HepG2 (cell line): ENCODE measurements around the gene GLYR1. TPM values are rescaled to one million over a fixed set of nuclear protein-coding genes. Genes with fewer than 3 reads are reported as not detected.
A peak's percentile ranks its signal among the peaks of the same experiment; 100 is the strongest.

Source experiments
- ATAC-seq: fragments of 200-7000 bp; cut with Tn5 transposase; 3 replicates; pipeline ENCODE4 v1.9.1; 2020; ENCODE audit warnings: mild to moderate bottlenecking, moderate library complexity
- BruUV-seq: library from RNA; stranded (reverse); fragments of 400-500 nt; replicated peaks from 2 replicates; lab custom pipeline; 2021; lab: Mats Ljungman, UMichigan
- CTCF ChIA-PET: fragments of 300-600 bp; formaldehyde crosslinking; extraction: SDS; loops from one replicate; lab custom pipeline; 2021; ENCODE audit warnings: low total read pairs, inconsistent platforms, low intra/inter-chr PET ratio; lab: Yijun Ruan, JAX
- POLR2A ChIA-PET: fragments of 350-600 bp; sonication (Branson Sonifier 250); formaldehyde crosslinking; loops from one replicate; lab custom pipeline; 2020; ENCODE audit warnings: antibody characterized with exemption, inconsistent platforms; lab: Yijun Ruan, JAX
- DNase-seq: peaks from one replicate; pipeline ENCODE4 v3.0.0-alpha.2; 2015; ENCODE audit warnings: low spot score
- FAIRE-seq: peaks from 3 replicates; lab custom pipeline; 2011; peaks lifted over from hg19 to GRCh38; lab: Jason Lieb, UNC
- H2AFZ ChIP-seq: one replicate; pipeline ENCODE4 v1.6.1; 2011; ENCODE audit warnings: low read length, inconsistent platforms
- H3K27ac ChIP-seq: fragments of 300-600 bp; 3 replicates; pipeline ENCODE4 v1.8.0; 2011; ENCODE audit warnings: mixed run types, mild to moderate bottlenecking, mixed read lengths, low read length, inconsistent platforms; ENCODE audit not compliant: insufficient read depth; ENCODE audit errors: extremely low read length
- H3K27me3 ChIP-seq, 2 experiments: fragments of 200-600 bp in 1 of 2; 2 replicates in 1 of 2; 3 replicates in 1 of 2; pipeline versions ENCODE4 v1.6.0 to v1.8.0; 2011; ENCODE audit warnings: low read length in 2 of 2, mild to moderate bottlenecking in 2 of 2, moderate library complexity in 2 of 2, inconsistent platforms in 1 of 2; ENCODE audit not compliant: insufficient read depth in 2 of 2, control insufficient read depth in 1 of 2
- H3K36me3 ChIP-seq, 2 experiments: fragments of 200-600 bp in 1 of 2; replicated peaks in 1 of 2; 2 replicates in 1 of 2; 3 replicates in 1 of 2; pipeline versions ENCODE4 v1.5.1 to v1.8.0; 2011; ENCODE audit warnings: low read length in 2 of 2, inconsistent platforms in 1 of 2; ENCODE audit not compliant: insufficient read depth in 2 of 2, control insufficient read depth in 1 of 2
- H3K4me1 ChIP-seq: 2 replicates; pipeline ENCODE4 v1.5.1; 2012; ENCODE audit warnings: low read length, inconsistent platforms; ENCODE audit not compliant: insufficient read depth
- H3K4me2 ChIP-seq: 2 replicates; pipeline ENCODE4 v1.6.0; 2011; ENCODE audit warnings: low read depth, low read length, inconsistent platforms
- H3K4me3 ChIP-seq, 3 experiments: fragments of 200-600 bp in 1 of 3; sonication (generic), shearing (Covaris generic) in 1 of 3; replicated peaks in 1 of 3; 2 replicates each; pipeline ENCODE4 v1.5.1; 2011 to 2016; ENCODE audit warnings: low read length in 3 of 3, inconsistent platforms in 2 of 3, low read depth in 2 of 3, mild to moderate bottlenecking in 2 of 3, control low read depth in 1 of 3, mixed read lengths in 1 of 3; ENCODE audit not compliant: insufficient read depth in 1 of 3
- H3K79me2 ChIP-seq: one replicate; pipeline ENCODE4 v1.6.1; 2011; ENCODE audit warnings: low read length, inconsistent platforms; ENCODE audit not compliant: insufficient read depth
- H3K9ac ChIP-seq: 2 replicates; pipeline ENCODE4 v1.6.0; 2011; ENCODE audit warnings: mild to moderate bottlenecking, low read depth, low read length, inconsistent platforms; ENCODE audit not compliant: insufficient read depth
- H3K9me3 ChIP-seq: 2 replicates; pipeline ENCODE4 v1.5.1; 2012; ENCODE audit warnings: mild to moderate bottlenecking, low read length
- H4K20me1 ChIP-seq: 2 replicates; pipeline ENCODE4 v1.6.0; 2011; ENCODE audit warnings: inconsistent platforms, mild to moderate bottlenecking, low read length, moderate library complexity; ENCODE audit not compliant: insufficient read depth
- CREB1 ChIP-seq, 2 experiments: fragments of 450-650 bp in 1 of 2; IDR thresholded peaks; 2 replicates each; pipeline ENCODE4 v1.6.1; 2016 to 2017; ENCODE audit warnings: control low read depth in 1 of 2, mild to moderate bottlenecking in 1 of 2, missing compliant biosample characterization in 1 of 2, missing genetic modification characterization in 1 of 2
- DPF2 ChIP-seq: sonication (generic); formaldehyde crosslinking; IDR thresholded peaks from 2 replicates; pipeline ENCODE4 v1.4.0; 2020; ENCODE audit warnings: mild to moderate bottlenecking, low read depth, missing genetic modification reagents, borderline replicate concordance
- FOSL2 ChIP-seq: sonication (generic); formaldehyde crosslinking; IDR thresholded peaks from 2 replicates; pipeline ENCODE4 v1.4.0; 2020; ENCODE audit warnings: missing genetic modification reagents
- MTA1 ChIP-seq: sonication (generic); formaldehyde crosslinking; IDR thresholded peaks from 2 replicates; pipeline ENCODE4 v1.4.0; 2020; ENCODE audit warnings: missing genetic modification reagents, mild to moderate bottlenecking, borderline replicate concordance
- PAX8 ChIP-seq: sonication (generic); formaldehyde crosslinking; IDR thresholded peaks from 2 replicates; pipeline ENCODE4 v1.8.0; 2022; ENCODE audit warnings: mild to moderate bottlenecking, missing genetic modification reagents, borderline replicate concordance
- PHF5A ChIP-seq: IDR thresholded peaks from one replicate; pipeline ENCODE4 v1.6.1; 2018; ENCODE audit warnings: low read depth, missing genetic modification reagents; ENCODE audit not compliant: unreplicated experiment
- SIN3A ChIP-seq: IDR thresholded peaks from 2 replicates; pipeline ENCODE4 v1.6.1; 2011; ENCODE audit warnings: low read depth, mild to moderate bottlenecking, control low read depth, low read length, borderline replicate concordance
- THAP11 ChIP-seq: IDR thresholded peaks from 2 replicates; pipeline ENCODE4 v1.6.1; 2016; ENCODE audit warnings: missing biosample characterization, missing genetic modification reagents
- TOE1 ChIP-seq: sonication (generic); formaldehyde crosslinking; IDR thresholded peaks from 2 replicates; pipeline ENCODE4 v1.4.0; 2020; ENCODE audit warnings: mild to moderate bottlenecking, missing genetic modification reagents
- ZBTB21 ChIP-seq: sonication (generic); formaldehyde crosslinking; IDR thresholded peaks from 2 replicates; pipeline ENCODE4 v1.4.0; 2020; ENCODE audit warnings: missing genetic modification reagents
- ZBTB7A ChIP-seq: sonication (generic); formaldehyde crosslinking; IDR thresholded peaks from 2 replicates; pipeline ENCODE4 v1.8.0; 2022; ENCODE audit warnings: mild to moderate bottlenecking, missing genetic modification reagents
- ZNF260 ChIP-seq: sonication (generic); formaldehyde crosslinking; IDR thresholded peaks from 2 replicates; pipeline ENCODE4 v1.4.0; 2020; ENCODE audit warnings: missing genetic modification reagents, low read depth, mild to moderate bottlenecking, borderline replicate concordance
- WGBS: methylation state at CpG from one replicate; pipeline ENCODE4 v1.1.6; 2017; ENCODE audit warnings: low lambda C conversion rate; 5-methylcytosine and 5-hydroxymethylcytosine counted together
- in situ Hi-C: cut with HindIII; loops from 2 replicates; pipeline ENCODE4 v1.10.0; 2017; ENCODE audit warnings: low pct_unique_long_range_greater_than_20kb; ENCODE audit not compliant: extremely low pct_ligation_motif_present
- intact Hi-C: fragments of 100-400 bp; cut with micrococcal nuclease; formaldehyde crosslinking; loops from one replicate; pipeline ENCODE4 v1.10.0; 2022; ENCODE audit not compliant: unreplicated experiment
- polyA plus RNA-seq, 8 experiments: library from polyadenylated mRNA; depleted of rRNA in 3 of 8; stranded (reverse) in 7 of 8; unstranded in 1 of 8; fragments of >200 nt; fragmentation: Illumina TruSeq in 4 of 8; extraction: Trizol in 4 of 8; gene quantifications; 2 replicates each; pipeline versions ENCODE4 v1.2.1 to v1.2.3, GENCODE V29; 2011 to 2016; ENCODE audit warnings: low read depth in 4 of 8, missing spikeins in 1 of 8, mixed read lengths in 1 of 8; ENCODE audit not compliant: insufficient read depth in 1 of 8
- total RNA-seq, 5 experiments: library from RNA; depleted of rRNA; stranded (reverse); fragments of >200 nt; fragmentation: Illumina TruSeq; extraction: Trizol; gene quantifications; 2 replicates each; pipeline ENCODE4 v1.2.3, GENCODE V29; 2016; ENCODE audit warnings: low read depth in 1 of 5
- TF ChIP-seq, protein P1 (sequence below), 2 experiments: fragments of 450-650 bp in 1 of 2; sonication (generic) in 1 of 2; formaldehyde crosslinking in 1 of 2; IDR thresholded peaks; 2 replicates each; pipeline versions ENCODE4 v1.6.1 to v1.8.0; 2016 to 2022; ENCODE audit warnings: antibody characterized with exemption in 1 of 2, mild to moderate bottlenecking in 1 of 2, missing genetic modification reagents in 1 of 2

The GLYR1 gene
- total and polyA plus RNA-seq, 2 of the 13 experiments (the other 11 are each of a cell fraction or from before 2014, with no cell fraction given): 28.3 to 48.7 TPM

DNA sequence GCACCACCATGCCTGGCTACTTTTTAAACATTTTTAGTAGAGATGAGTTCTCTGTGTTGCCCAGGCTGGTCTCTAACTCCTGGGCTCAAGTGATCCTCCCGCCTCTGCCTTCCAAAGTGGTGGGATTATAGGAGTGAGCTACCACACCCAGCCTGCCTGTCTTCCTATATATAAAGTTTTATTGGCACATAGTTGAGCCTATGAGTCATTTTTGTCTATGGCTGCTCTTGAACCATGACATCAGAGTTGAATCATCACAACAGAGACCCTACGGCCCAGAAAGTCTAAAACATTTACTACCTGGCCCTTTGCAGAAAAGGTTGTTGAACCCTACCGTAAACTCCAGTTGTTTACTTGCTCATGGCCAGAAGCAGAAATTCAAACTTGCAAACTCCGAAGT is 66.9 kb downstream of the GLYR1 start:
- BruUV-seq: no TSS peak
- TF ChIP-seq ZBTB21 (CRISPR knock-in tag): peak; percentile 76
- TF ChIP-seq THAP11 (CRISPR knock-in tag): 0 out of 2 replicates have a peak, but pooled peaks have one; percentile 18
- no peak for TF ChIP-seq MTA1
- TF ChIP-seq DPF2 (CRISPR knock-in tag): no peak
- TF ChIP-seq ZNF260 (CRISPR knock-in tag): no peak
- peak; percentile 63 for TF ChIP-seq FOSL2 (CRISPR knock-in tag)
- no peak for TF ChIP-seq PAX8 (CRISPR knock-in tag)
- no peak for TF ChIP-seq PHF5A (CRISPR knock-in tag)
- no peak for TF ChIP-seq TOE1 (CRISPR knock-in tag)
- no peak for TF ChIP-seq SIN3A
- TF ChIP-seq ZBTB7A (CRISPR knock-in tag): no peak
- 0 out of 2 replicates have a peak, but pooled peaks have one; percentile 38 for TF ChIP-seq CREB1 (IDR thresholded peaks at IDR 0.05)
- 0 out of 2 replicates have a peak, but pooled peaks have one; percentile 37 for TF ChIP-seq CREB1 (CRISPR knock-in tag; IDR thresholded peaks at IDR 0.05)
- TF ChIP-seq, protein P1, sequence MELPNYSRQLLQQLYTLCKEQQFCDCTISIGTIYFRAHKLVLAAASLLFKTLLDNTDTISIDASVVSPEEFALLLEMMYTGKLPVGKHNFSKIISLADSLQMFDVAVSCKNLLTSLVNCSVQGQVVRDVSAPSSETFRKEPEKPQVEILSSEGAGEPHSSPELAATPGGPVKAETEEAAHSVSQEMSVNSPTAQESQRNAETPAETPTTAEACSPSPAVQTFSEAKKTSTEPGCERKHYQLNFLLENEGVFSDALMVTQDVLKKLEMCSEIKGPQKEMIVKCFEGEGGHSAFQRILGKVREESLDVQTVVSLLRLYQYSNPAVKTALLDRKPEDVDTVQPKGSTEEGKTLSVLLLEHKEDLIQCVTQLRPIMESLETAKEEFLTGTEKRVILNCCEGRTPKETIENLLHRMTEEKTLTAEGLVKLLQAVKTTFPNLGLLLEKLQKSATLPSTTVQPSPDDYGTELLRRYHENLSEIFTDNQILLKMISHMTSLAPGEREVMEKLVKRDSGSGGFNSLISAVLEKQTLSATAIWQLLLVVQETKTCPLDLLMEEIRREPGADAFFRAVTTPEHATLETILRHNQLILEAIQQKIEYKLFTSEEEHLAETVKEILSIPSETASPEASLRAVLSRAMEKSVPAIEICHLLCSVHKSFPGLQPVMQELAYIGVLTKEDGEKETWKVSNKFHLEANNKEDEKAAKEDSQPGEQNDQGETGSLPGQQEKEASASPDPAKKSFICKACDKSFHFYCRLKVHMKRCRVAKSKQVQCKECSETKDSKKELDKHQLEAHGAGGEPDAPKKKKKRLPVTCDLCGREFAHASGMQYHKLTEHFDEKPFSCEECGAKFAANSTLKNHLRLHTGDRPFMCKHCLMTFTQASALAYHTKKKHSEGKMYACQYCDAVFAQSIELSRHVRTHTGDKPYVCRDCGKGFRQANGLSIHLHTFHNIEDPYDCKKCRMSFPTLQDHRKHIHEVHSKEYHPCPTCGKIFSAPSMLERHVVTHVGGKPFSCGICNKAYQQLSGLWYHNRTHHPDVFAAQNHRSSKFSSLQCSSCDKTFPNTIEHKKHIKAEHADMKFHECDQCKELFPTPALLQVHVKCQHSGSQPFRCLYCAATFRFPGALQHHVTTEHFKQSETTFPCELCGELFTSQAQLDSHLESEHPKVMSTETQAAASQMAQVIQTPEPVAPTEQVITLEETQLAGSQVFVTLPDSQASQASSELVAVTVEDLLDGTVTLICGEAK (IDR thresholded peaks at IDR 0.05): peak; percentile 92
- TF ChIP-seq, protein P1 (CRISPR knock-in tag; IDR thresholded peaks at IDR 0.05): peak; percentile 98
- no peak for DNase-seq
- Histone ChIP-seq H3K9me3 (no peaks in the 10 kb centered on the region), H3K36me3 (no peaks in the 10 kb centered on the region), H3K4me2 (no peak overlapping the region), H4K20me1 (no peaks in the 10 kb centered on the region), H3K27ac (no peak overlapping the region), H3K4me1 (peaks cover 61% of the 10 kb centered on the region), H3K79me2 (no peaks in the 10 kb centered on the region), H3K9ac (no peak overlapping the region), H3K27me3 (no peaks in the 10 kb centered on the region), H3K4me3 (no peak overlapping the region), H2AFZ (no peak overlapping the region)
- FAIRE-seq: no peak
- ChIA-PET POLR2A (interaction anchor here (1.3 kb wide), 1 partner anchor 11 kb away, joined by 5 read pairs; no protein-coding TSS in a partner anchor), CTCF (no interaction called here)
- intact Hi-C loops (no loop called here), in situ Hi-C loops (no loop called here)
- no peak for ATAC-seq
- WGBS: 7% methylated on average over 3 of the region's 4 CpGs
